ENCODE data around the gene SRRT.
"Not testable (repeated sequence)": the region's sequence is repeated elsewhere in the genome, so short reads cannot be mapped to it uniquely, and the experiment has no call there.

SRRT gene

DNA sequence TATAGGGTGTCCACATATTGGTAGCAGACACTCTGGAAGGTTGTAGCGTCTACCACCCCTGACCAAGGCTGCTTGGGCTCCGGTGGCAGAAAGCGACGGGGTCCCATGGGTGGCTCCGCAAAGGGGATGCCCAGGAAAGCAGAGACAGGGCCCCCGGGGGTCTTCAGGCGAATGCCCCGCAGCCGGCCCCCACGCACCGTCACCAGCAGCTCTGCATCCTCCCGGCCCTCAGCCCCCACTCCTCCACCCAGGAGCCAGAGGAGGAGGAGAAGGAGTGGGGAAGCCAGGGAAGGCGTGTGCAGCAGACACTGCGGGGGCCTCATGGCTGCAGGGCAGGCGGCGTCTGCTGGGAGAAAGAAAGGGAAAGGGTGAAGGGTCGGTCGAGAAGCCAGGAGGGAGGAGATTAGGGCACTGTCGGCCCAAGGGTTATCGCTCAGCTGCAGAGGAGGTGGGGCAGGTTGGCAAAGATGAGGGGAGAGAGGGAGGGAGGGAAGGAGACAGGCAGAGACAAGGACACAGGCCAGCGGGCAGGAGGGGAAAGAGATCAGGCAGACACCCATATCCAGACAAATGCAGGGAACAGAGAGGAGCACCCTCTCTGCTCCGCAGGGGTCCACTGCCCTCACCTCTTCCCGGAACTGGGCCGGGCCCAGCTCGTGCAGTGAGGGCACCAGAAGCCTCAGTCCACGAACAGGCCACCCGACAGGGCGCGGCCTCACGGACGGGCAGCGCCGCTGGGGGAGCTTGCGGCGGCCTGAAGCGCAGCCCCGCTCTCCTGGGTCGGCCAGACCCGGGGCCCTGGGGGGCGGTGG is 19.2 kb downstream of the SRRT start:
- DNase-seq (ENCODE audit: low read depth in 2 of 2): no peak

DNA sequence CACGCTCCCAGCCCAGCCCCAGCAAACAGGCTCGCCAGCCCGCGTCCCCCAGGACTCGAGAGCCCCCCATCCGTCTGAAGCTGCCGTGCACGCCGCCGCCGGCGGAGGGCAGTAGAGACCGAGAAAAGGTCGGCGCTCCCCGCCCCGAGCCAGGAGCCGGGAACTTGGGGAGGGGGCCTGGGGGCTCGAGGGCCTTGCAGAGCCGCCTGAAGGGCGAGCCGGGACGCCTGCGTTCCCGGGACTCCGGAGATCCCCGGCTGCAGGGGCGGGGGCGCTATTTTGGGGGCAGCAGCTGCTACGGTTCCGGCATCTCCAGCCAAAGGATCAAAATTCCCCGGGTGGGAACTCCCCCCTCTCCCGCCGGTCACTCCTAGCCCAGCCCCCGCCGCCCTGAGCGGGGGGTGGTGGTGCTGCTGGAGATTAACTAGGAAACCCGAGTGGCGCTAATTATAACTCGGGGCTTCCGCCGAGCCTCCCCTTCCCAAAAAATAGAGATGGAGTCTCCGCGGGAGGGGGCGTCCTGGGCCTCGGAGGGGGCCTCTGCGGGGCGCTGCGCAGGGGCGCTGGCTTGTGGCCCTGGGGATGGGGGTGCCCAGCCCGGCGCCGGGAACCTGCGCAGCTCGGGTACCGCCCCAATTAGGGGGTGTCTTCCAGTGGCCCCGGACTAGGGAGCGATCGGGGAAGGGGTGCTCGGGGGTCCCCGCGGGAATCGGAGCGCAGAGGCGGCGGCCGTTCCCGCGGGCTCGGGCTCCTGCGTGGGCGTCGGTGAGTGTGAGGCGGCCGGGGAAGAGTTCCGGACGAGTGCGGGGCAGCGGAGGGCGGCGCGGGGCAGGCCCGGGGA is 20.2 kb downstream of the SRRT start:
- no peak for DNase-seq (ENCODE audit: low read depth in 2 of 2)

DNA sequence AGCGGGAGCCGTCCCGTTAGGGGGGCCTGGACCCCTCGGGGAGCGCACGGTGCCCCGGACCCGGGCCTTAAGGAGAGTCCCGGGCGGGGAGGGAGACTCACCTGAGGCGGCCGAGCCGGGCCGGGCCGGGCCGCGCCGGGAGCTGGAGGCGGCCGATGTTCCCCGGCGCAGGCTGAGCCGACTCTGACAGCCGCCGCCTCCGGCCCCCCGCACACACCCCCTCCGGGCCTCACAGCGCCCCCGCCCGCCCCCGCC is 20.7 kb downstream of the SRRT start, which contains the start of gene ACHE:
TSS of gene ACHE (minus strand) at position 188 of the 255 bp plus-strand sequence. CDS start 1,656 bp downstream, outside the sequence.
- no peak for DNase-seq (ENCODE audit: low read depth in 2 of 2)

DNA sequence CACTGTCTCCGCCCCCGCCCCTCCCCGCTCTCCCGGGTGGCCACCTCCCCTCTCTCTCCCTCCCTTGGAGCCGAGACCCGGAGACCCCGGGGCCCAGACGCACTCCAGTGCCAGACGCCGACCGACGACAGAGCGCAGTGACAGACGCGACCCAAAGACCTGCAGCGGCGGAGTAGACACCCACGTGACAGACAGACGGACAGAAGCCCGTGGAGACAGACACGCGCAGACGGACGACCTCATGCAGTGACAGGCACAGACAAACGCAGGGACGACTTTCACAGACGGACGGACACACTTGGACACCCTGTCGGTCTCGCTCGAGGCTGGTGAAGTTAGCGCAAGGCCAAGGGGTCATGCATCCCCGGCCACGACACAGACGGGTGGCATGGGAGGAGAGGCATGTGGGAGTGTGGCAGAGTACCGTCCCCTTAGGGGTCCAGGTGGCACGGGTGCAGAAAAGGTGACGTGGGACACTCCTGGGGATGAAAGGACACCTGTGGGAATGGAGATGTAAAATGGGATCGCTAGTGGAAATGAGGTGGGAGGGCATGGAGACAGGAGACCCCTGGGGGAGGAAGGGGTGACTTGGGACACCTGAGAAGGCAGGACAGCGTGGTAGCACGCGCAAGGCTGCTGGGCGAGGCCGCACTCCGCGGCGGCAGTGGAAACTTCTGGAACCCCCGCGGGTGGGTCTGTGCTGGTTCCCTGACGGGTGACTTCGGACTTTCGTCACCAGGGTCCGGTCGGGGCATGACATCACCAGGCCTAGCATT is 21.2 kb downstream of the SRRT start:
- DNase-seq (ENCODE audit: low read depth in 2 of 2): no peak

DNA sequence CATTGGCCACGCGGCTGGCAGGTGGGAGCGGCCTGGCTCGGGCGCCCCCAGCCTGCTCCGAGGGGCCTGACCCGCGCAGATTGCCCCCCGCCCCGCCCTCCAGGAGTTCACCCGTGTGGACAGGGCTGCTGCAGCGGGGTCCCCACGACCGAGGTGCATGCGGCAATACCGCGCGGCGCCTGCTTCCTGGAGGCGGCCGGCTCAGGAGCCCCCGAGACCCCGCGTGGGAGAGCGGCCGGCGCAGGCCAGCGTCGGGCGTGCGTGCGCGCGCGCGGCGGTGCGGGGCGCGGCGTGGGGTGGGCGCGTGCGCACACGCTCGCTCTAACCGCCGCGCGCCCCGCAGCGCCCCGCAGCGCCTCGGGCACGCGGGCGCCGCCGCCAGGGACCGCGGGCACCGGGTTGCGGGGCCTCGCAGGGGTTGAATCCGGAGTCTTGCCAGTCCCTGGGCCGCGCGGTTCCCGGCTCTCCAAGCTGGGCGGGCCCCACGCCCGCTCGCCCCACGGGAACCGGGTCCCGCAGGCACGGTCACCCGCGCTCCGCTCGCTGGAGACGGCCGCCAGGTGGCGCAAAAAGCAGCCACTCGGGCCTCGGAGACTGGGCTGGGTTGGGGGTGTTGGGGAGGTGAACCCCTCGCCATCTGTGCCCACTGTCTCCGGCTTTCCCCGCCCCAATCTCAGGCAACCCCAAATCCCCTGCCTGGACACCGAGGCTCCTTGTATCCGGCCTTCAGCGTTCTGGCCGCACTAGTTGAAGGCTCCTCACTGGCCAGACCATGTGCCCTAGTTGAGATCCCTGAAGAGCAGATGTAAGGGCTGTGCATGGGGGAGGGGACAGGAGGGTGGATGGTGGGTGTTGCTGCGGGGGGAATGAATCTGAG is 22.1 kb downstream of the SRRT start:
- peak in 1 of 2 donors; percentile 24 for DNase-seq (ENCODE audit: low read depth in 2 of 2)

DNA sequence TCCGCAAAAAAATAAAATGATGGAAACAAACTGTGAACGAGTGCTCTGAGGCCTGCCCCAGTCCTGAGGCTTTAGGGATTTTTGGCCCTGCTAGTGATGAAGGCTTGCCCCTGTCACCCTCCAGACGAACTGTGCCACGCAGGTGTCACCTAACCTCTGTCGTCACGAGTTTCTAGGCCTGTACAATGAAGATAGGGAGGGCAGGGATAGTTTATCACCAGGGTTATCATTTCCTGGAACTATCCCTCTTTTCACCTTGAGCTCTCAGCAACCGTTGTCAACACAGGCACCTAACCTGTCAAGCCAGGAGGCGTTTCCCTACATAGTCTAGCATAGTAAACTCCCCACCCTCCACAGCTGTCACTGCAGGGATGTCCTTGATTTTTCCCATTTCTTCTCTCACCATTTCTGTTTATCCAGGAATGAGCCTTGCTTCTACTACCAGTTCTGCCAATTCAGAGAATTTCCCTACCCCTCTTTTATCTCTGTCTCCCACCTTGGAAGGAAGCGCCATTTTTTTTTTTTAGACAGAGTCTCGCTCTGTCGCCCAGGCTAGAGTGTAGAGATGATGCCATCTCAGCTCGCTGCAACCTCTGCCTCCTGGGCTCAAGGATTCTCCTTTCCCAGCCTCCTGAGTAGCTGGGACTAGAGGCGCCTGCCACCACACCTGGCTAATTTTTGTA is 23.0 kb downstream of the SRRT start:
- no peak for DNase-seq (ENCODE audit: low read depth in 2 of 2)

DNA sequence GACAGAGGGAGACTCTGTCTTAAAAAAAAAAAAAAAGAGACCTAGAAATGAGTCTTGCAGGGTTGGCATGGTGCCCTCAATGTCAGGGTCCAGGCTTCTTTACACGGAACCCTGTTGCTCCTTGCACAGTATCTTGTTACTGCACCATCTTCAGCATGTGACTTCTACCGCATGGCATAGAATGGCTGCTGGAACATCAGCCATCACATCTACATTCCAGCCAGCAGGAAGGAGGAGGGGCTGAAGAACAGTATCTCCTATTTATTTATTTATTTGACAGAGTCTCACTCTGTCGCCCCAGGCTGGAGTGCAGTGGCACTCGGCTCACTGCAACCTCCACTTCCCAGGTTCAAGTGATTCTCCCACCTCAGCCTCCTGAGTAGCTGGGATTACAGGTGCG is 24.5 kb downstream of the SRRT start:
- no peak for DNase-seq (ENCODE audit: low read depth in 2 of 2)

DNA sequence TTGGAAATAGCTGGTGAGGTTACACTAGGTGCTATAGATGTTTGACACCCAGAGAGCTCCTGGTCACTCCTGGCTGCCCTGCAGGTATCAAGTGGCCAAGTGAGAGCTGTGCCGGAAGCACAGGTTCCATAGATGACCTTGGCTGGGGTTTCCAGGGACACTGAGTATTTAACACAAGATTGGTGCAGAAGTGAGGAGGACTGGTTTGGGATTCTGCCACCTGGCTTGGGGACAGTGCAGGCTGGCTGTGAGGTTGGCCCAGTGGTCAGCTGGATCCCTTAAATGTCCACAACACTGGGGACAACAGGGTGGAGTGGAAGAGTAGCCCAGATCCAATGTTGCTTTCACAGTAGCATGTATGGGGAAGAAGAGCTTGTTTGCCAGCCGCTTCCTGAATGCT is 26.1 kb downstream of the SRRT start:
- no peak for DNase-seq (ENCODE audit: low read depth in 2 of 2)

DNA sequence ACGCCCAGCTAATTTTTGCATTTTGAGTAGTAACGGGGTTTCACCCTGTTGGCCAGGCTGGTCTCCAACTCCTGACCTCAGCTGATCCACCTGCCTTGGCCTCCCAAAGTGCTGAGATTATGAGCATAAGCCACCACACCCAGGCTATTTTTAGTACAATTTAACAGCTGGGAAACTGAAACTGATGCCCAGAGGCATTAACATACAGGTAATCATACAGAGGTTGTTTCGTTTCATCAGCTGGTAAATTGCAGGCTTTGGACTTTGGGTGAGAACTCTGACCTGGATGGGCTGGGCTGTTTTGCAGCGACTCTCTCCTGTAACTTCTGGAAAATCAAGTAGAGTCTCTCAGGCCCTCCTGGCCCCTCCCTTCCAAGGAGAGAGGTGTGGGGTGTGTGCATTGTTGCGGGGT is 27.0 kb downstream of the SRRT start:
- no peak for DNase-seq (ENCODE audit: low read depth in 2 of 2)

DNA sequence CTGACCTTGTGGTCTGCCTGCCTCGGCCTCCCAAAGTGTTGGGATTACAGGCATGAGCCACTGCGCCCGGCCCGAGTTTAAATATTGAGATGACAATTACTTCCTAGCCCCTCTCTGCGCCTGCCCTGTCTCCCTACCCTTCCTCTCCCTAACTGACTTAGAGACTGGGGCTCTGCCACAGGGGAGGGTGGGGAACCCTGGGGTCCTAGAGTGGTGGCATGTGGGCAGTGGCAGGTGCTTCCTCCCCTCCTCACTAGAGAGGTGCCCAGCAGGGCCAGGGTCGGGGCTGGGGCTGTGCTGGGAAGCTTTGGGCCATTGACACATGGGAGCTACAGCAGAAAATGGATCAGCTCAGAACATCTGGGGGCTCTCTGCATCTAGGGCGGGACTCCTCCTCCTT is 27.7 kb downstream of the SRRT start:
- DNase-seq (ENCODE audit: low read depth in 2 of 2): no peak

DNA sequence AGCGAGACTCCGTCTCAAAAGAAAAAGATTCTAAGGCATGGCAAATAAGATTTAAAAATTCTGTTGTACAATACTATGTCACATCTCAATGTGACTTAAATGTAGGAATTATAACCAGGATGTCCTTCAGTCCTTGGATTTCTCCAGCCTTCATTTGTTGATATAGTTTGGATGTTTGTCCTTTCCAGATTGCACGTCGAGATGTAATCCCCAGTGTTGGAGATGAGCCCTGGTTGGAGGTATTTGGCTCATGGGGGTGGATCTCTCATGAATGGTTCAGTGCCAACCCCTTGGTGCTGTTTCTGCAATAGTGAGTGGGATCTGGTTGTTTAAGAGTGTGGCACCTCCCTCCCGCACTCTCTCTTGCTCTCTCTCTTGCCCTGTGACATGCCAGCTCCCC is 33.6 kb downstream of the SRRT start:
- no peak for DNase-seq (ENCODE audit: low read depth in 2 of 2)

DNA sequence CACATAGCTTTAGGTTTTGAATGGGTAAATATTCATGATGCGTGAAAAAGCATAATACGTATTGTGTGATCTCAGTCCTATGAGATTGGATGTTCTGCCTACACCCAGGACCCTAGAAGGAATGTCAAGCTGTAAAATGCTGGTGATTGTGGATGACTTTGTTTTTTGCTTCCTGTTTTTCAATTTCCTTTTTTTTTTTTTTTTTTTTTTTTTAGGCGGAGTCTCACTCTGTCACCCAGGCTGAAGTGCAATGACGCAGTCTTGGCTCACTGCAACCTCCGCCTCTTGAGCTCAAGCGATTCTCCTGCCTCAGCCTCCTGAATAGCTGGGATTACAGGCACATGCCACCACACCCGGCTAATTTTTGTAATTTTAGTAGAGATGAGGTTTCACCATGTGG is 35.5 kb downstream of the SRRT start:
- DNase-seq (ENCODE audit: low read depth in 2 of 2): not testable (repeated sequence)

DNA sequence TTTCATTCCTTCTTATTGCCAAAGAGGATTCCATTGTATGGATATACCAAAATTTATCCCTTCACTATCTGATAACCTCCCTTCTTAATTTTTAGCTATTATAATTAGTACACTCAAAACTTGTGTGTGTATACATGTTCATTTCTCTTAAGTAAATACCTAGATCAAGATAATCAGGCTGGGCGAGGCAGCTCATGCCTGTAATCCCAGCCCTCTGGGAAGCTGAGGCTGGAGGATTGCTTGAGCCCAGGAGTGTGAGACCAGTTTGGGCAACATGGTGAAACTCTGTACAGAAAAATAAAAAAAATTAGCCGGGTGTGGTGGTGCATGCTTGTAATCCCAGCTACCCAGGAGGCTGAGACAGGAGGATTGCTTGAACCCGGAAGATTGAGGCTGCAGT is 36.6 kb downstream of the SRRT start:
- no peak for DNase-seq (ENCODE audit: low read depth in 2 of 2)

DNA sequence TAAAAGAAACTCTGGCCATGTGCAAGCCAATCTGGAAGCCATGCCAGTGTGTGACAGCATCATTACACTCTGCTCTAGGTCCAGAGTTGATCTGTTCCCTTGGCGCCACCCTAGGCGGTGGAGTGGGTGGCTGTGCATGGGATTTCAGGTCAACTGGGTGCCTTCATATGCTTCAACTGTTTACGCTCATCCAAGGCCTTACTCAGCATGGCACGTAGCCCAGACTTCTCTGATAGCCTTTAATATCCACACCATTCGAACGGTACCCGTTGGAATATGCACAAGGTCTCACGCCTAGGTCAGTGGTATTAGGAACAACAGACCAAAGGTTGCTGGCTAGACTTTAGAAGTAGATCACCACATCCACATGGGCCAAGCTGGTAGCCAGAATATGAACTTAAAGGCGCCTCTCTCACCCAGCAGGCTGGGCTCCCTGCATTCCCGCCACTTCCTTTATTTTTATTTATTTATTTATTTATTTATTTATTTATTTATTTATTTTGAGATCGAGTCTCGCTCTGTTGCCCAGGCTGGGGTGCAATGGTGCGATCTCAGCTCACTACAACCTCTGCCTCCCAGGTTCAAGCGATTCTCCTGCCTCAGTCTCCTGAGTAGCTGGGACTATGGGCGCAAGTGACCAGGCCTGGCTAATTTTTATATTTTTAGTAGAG is 39.4 kb downstream of the SRRT start:
- DNase-seq (ENCODE audit: low read depth in 2 of 2): no peak

DNA sequence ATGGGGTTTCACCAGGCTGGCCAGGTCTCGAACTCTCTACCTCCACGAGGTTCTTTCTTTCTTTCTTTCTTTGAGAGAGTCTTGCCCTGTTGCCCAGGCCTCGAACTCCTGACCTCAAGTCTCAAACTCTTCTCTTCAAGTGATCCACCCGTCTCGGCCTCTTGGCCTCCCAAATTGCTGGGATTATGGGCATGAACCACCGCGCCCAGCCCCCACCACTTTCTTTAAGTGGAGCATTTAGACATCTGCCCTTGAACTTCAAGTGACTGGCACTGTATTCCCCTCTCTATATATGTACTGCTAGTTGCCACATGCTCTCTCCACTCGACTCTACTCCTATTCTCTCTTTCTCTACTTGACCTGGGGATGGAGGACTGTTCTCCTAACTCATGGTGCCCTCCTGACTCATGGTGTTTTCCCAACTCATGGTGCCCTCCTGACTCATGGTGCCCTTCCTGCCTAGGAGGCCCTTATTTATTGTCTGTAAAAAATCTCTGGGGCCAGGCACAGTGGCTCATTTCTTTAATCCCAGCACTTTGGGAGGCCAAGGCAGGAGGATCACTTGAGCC is 40.1 kb downstream of the SRRT start:
- DNase-seq (ENCODE audit: low read depth in 2 of 2): no peak

DNA sequence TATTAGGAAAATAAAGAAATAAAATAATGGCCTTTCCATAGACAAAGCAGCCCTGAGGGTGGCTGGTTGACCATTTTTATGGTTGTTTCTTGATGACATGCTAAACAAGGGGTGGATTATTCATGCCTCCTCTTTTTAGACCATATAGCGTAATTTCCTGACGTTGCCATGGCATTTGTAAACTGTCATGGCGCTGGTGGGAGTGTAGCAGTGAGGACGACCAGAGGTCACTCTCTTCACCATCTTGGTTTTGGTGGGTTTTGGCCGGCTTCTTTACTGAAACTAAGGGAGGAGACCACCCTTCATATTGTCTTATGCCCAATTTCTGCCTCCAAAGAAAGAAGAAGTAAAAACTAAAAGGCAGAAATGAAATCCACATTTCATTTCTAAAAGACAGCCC is 44.4 kb downstream of the SRRT start:
- not testable (repeated sequence) for DNase-seq (ENCODE audit: low read depth in 2 of 2)

DNA sequence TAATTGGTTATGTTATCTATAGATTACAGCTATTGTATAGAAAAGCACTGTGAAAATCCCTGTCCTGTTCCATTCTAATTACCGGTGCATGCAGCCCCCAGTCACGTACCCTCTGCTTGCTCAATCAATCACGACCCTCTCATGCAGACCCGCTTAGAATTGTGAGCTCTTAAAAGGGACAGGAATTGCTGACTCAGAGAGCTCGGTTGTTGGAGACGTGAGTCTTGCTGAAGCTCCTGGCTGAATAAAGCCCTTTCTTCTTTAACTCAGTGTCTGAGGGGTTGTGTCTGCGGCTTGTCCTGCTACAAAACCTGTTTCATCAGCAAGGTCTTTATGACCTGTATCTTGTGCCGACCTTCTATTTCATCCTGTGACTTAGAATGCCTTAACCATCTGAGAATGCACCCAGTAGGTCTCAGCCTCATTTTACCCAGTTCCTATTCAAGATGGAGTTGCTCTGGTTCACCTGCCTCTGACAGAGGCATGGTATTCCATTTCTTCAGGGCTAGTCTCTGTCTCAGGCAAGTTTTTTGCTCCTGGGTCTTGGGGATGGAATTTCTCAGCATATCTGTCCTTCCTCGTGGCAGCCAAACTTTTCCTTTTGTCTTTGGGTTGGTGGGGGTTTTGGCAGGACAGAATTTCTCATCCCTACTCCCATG is 45.0 kb downstream of the SRRT start:
- DNase-seq (ENCODE audit: low read depth in 2 of 2): not testable (repeated sequence)

DNA sequence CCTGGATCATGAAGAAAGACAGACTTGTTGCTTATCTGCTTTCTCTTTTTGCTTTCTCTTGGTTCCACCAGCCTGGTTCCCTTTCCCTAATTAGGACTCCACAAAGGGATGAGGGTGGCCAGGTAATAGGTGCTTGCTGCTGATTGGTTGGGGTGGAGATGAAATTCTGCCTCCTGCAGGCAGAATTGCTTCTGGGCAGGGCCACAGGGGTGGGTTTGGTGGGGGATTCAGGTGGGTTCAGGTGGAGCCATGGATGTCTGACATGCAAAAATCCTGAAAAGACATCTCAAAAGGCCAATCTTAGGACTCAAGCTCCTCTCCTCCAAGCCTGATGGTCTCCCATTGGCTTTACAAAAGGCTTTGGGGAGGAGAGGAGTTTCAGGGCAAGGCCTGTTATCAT is 46.1 kb downstream of the SRRT start:
- DNase-seq (ENCODE audit: low read depth in 2 of 2): no peak

DNA sequence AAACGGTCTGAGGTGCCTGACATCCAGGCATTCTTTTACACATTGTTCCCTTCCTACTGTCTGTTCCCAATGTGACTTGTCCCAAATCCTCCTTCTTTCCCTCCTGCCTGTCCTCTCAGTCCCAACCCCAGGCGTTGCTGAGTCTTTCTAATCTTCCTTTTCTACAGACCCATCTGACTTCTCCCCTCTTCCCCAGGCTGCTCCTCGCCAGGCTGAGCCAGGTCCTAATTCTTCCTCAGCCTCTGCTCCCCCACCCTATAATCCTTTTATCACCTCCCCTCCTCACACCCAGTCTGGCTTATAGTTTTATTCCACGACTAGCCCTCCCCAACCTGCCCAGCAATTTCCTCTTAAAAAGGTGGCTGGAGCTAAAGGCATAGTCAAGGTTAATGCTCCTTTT is 48.7 kb downstream of the SRRT start:
- DNase-seq (ENCODE audit: low read depth in 2 of 2): not testable (repeated sequence)

DNA sequence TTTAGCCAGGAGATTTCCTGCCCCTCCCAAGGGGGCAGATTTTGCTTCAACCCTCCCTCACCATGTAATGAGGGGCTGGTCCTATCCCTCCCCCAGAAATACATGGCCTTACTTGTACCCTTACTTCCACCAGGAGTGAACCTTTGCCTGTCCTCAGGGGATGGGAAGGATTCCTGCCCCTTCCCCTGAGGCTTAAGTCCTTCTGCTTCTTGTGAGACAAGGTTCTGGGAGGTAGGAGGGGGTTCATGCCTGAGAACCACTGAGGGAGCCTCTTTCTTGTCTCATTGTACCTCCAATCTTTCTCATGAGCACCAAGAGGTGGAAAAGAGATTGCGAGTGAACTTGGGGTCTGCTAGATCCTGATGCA is 54.9 kb downstream of the SRRT start:
- DNase-seq (ENCODE audit: low read depth in 2 of 2): no peak
